Activated naive CD4-positive, alpha-beta T cell treated with anti-CD3 and anti-CD28 coated beads, Interleukin-2, amount 10 ng/mL, durations not matched to agents 7 days and 5 days (primary cell): ENCODE results near the gene CLDN2.

Experiments
- CTCF ChIA-PET: fragments of 350-600 bp; sonication (Branson Sonifier 250); formaldehyde crosslinking; loops from one replicate; lab custom pipeline; 2021; ENCODE audit warnings: antibody characterized with exemption; lab: Charles Lee
- DNase-seq: peaks from one replicate; pipeline ENCODE4 v3.0.0-alpha.2; 2020
- H3K27ac Mint-ChIP-seq: one replicate; pipeline ENCODE4 v1.8.0; 2021; ENCODE audit warnings: mild to moderate bottlenecking, moderate library complexity, mixed read lengths
- H3K27me3 Mint-ChIP-seq: one replicate; pipeline ENCODE4 v1.8.0; 2021; ENCODE audit warnings: mild to moderate bottlenecking, mixed read lengths
- H3K36me3 Mint-ChIP-seq: one replicate; pipeline ENCODE4 v1.8.0; 2021; ENCODE audit warnings: mixed read lengths
- H3K4me1 Mint-ChIP-seq: one replicate; pipeline ENCODE4 v1.8.0; 2021; ENCODE audit warnings: mixed read lengths
- H3K4me3 Mint-ChIP-seq: one replicate; pipeline ENCODE4 v1.8.0; 2021; ENCODE audit warnings: mild to moderate bottlenecking, moderate library complexity, mixed read lengths
- H3K9me3 Mint-ChIP-seq: one replicate; pipeline ENCODE4 v1.8.0; 2021; ENCODE audit warnings: mixed read lengths

CLDN2 gene

GRCh38 chrX:106902684-106903083 lies 17.5 kb upstream of the CLDN2 start:
- Mint-ChIP-seq H3K27ac (no peak overlapping the region), H3K9me3 (no peaks in the 10 kb centered on the region), H3K27me3 (no peaks in the 10 kb centered on the region), H3K36me3 (no peaks in the 10 kb centered on the region), H3K4me3 (no peak overlapping the region), H3K4me1 (no peaks in the 10 kb centered on the region)
- CTCF ChIA-PET: no interaction called here
- DNase-seq: no peak

- no peaks in the 10 kb centered on the region for H3K27me3 Mint-ChIP-seq
These were observed 16.8 kb upstream of the CLDN2 start, which contains the start of gene RIPPLY1 for GRCh38 chrX:106903291-106903824. RIPPLY1 (minus strand) TSS chrX:106903341; CDS start chrX:106903287, 54 bp downstream.

DNA sequence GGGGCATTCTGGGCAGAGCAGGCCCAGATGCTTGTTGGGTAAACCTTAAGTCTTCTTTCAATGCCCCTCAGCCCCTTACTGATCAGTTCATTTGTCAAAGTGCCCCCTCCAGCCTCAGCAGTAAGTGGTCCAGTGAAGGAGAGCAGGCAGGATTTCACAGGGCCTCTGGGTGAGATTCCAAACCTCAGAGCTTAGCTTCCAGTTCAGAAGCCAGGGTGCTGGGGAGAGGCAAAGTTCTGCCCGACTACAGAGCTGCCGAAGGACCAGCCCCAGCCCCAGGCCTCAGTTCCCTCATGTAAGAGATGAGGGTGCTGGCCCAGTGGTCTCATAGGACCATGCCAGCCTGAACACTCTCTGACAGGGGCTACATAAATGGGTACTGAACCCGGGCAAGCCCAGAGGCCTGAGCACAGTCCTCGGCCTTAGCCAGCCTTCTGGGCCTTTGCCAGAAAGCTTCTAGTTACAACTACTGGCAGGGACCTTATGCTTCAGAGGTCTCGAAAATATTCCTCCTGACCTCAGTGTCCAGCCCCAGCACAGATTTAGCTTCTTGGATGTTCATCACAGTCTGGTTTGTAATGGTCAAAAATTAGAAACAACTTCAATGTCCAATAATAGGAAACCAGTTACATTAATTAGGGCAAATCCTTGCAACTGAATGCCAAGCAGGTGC lies 16.2 kb upstream of the CLDN2 start:
- CTCF ChIA-PET: interaction anchor here (0.9 kb wide), 1 partner anchor 10 kb away, joined by 3 read pairs; no protein-coding TSS in a partner anchor
- H3K27ac Mint-ChIP-seq: no peak overlapping the region
- H3K4me3 Mint-ChIP-seq: no peak overlapping the region
- DNase-seq: no peak
- no peaks in the 10 kb centered on the region for H3K9me3 Mint-ChIP-seq
- no peaks in the 10 kb centered on the region for H3K27me3 Mint-ChIP-seq
- H3K36me3 Mint-ChIP-seq: no peaks in the 10 kb centered on the region
- H3K4me1 Mint-ChIP-seq: no peaks in the 10 kb centered on the region

More at GRCh38 chrX:106903291-106903824, 16.8 kb upstream of the CLDN2 start, which contains the start of gene RIPPLY1:
- no peak for DNase-seq
- CTCF ChIA-PET: interaction anchor here (0.9 kb wide), 1 partner anchor 9 kb away, joined by 3 read pairs; no protein-coding TSS in a partner anchor
- Mint-ChIP-seq H3K4me1 (no peaks in the 10 kb centered on the region), H3K27ac (no peak within 1 kb of the TSS), H3K9me3 (no peaks in the 10 kb centered on the region), H3K4me3 (no peak within 1 kb of the TSS), H3K36me3 (no peaks in the 10 kb centered on the region)

DNA sequence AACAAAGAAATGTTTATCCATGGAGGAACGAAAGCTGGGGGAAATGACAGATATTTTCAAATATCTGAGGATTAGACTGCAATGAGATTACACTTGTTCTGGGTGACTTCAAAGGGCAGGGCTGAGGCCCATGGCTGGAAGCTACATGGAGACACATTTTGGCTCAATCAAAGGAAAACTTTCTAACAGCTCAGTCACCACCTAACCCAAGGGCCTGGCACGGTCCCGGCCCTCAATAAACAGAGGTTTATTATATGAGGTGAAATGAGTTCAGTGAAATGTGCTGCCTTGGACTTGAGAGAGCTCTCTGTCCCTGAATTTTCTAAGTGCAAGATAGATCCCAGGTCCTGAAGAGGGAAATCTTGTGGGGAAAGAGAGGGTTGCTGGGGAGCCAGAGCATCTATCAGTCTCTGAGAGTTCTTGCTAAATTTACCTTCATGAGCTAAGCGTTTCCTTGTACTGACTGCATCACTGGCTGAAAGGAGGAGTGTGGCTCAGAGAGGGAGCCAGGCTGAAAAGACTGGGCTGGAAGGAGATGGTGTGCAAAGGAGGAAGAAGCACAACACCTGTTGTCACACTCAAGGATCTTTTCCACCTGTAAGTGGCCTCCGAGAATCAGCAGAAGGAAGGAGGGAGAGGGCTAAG lies 15.0 kb upstream of the CLDN2 start:
- no peak overlapping the region for H3K4me3 Mint-ChIP-seq
- no peak for DNase-seq
- H3K27me3 Mint-ChIP-seq: peaks cover 3% of the 10 kb centered on the region
- H3K27ac Mint-ChIP-seq: no peak overlapping the region
- no peaks in the 10 kb centered on the region for H3K36me3 Mint-ChIP-seq
- no peaks in the 10 kb centered on the region for H3K9me3 Mint-ChIP-seq
- no peaks in the 10 kb centered on the region for H3K4me1 Mint-ChIP-seq
- CTCF ChIA-PET: no interaction called here

GRCh38 chrX:106906361-106906760 lies 13.8 kb upstream of the CLDN2 start:
- Mint-ChIP-seq H3K4me3 (no peak overlapping the region), H3K4me1 (no peaks in the 10 kb centered on the region), H3K27me3 (peaks cover 5% of the 10 kb centered on the region), H3K27ac (no peak overlapping the region), H3K36me3 (no peaks in the 10 kb centered on the region), H3K9me3 (no peaks in the 10 kb centered on the region)
- CTCF ChIA-PET: no interaction called here
- DNase-seq: no peak

DNA sequence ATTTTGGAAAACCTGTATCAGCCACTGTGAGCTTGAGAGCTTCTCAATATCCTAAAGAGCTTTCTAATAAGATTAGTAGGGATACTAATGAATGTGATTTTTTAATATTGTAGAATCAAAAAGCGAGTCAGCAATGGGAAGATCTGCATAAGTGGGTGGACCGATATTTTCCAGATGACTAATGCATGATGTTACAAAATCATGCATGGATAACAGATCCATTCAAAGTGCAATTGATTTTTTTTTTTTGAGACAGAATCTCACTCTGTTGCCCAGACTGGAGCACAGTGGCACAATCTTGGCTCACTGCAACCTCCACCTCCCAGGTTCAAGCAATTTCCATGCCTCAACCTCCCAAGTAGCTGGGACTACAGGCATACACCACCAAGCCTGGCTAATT lies 7.3 kb upstream of the CLDN2 start:
- H3K27ac Mint-ChIP-seq: no peak overlapping the region
- peaks cover 20% of the 10 kb centered on the region for H3K27me3 Mint-ChIP-seq

DNA sequence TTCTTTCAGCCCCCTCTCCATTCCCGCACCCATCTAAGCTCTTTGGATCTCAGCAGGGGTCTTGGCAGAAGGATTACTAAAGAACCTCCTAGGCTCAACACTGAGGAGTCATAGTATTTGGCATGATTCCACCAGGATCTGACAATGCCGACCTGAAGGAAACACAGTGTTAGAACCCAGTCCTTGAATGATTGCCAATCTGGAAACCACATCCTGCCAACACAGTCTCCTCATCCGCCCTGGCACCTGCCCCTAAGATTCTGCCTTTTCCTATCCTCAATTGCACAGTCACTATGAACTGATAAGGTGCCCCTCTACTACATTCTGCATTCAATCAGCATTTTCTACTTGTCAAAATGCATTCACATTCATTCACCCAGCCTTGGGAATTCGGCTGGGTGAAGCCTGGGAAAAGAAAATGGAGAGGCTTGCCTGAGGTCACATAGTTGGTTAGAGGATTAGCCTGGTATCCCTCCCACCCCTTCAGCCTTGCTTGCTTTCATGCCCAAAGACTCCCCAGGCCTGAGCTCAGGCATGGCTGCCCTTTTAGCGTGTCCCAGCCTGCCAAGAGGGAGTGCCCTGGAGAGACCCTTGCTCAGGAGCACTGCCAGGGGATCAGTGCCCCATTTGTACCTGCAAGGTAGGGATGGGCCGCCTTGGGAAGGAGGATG lies 2.2 kb upstream of the CLDN2 start:
- DNase-seq: peak; percentile 20
- H3K27ac Mint-ChIP-seq: no peak overlapping the region
- H3K36me3 Mint-ChIP-seq: no peaks in the 10 kb centered on the region
- no peak overlapping the region for H3K4me3 Mint-ChIP-seq
- H3K4me1 Mint-ChIP-seq: peaks cover 14% of the 10 kb centered on the region
- H3K27me3 Mint-ChIP-seq: peaks cover 13% of the 10 kb centered on the region
- H3K9me3 Mint-ChIP-seq: no peaks in the 10 kb centered on the region
- CTCF ChIA-PET: no interaction called here

More for the DNA sequence above, 7.3 kb upstream of the CLDN2 start:
- no peak for DNase-seq
- peaks cover 8% of the 10 kb centered on the region for H3K4me1 Mint-ChIP-seq
- CTCF ChIA-PET: no interaction called here
- no peak overlapping the region for H3K4me3 Mint-ChIP-seq
- no peaks in the 10 kb centered on the region for H3K36me3 Mint-ChIP-seq
- no peaks in the 10 kb centered on the region for H3K9me3 Mint-ChIP-seq

DNA sequence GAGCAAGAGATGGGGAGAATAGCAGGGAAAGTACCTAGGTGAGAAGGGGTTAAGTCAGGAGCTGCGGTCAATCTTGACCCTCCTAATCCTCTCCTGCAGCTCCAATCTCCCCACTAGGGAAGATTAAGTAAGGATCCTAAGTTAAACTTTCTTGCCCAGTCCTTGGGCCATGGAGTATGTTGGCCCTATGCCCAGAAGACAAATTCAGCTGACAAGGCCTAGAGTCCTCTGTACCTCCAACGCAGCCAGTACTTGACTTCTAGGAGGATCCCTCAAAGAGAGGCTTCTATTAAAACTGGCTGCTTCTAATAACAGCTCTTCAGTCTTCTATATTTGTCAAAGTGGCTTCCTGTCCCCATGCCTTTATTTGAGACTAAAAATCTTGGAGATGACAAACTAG lies 1.4 kb downstream of the CLDN2 start:
- no peak overlapping the region for H3K27ac Mint-ChIP-seq
- H3K4me3 Mint-ChIP-seq: no peak overlapping the region
- CTCF ChIA-PET: no interaction called here
- peaks cover 14% of the 10 kb centered on the region for H3K4me1 Mint-ChIP-seq
- no peaks in the 10 kb centered on the region for H3K9me3 Mint-ChIP-seq
- no peak for DNase-seq
- H3K27me3 Mint-ChIP-seq: peaks cover 10% of the 10 kb centered on the region
- no peaks in the 10 kb centered on the region for H3K36me3 Mint-ChIP-seq

DNA sequence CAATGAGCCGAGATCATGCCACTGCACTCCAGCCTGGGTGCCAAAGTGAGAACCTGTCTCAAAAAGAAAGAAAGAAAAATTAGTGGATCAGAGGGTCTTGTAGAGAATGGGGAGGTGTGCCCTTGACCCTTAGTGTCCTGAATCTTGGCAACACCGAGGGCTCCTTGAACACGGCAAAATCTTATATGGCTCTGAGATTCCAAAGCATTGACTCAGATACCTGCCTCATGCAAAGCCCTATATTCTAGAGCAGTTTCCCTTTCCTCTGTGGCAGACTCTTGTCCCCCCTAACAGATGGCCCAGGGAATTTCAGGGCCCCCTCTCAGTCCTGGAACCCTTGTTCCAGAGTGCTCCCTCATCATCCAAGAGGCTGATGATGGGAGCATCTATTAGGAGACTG lies 6.8 kb downstream of the CLDN2 start:
- CTCF ChIA-PET: no interaction called here

GRCh38 chrX:106927700-106928099 lies 7.5 kb downstream of the CLDN2 start:
- CTCF ChIA-PET: no interaction called here
- Mint-ChIP-seq H3K4me1 (no peaks in the 10 kb centered on the region), H3K9me3 (no peaks in the 10 kb centered on the region), H3K4me3 (no peak overlapping the region), H3K36me3 (no peaks in the 10 kb centered on the region), H3K27me3 (no peaks in the 10 kb centered on the region), H3K27ac (peak overlapping the region; percentile 58)
- DNase-seq: no peak

More for the DNA sequence above, 6.8 kb downstream of the CLDN2 start:
- no peak for DNase-seq
- Mint-ChIP-seq H3K9me3 (no peaks in the 10 kb centered on the region), H3K36me3 (no peaks in the 10 kb centered on the region), H3K27me3 (no peaks in the 10 kb centered on the region), H3K4me1 (no peaks in the 10 kb centered on the region), H3K27ac (no peak overlapping the region), H3K4me3 (no peak overlapping the region)

DNA sequence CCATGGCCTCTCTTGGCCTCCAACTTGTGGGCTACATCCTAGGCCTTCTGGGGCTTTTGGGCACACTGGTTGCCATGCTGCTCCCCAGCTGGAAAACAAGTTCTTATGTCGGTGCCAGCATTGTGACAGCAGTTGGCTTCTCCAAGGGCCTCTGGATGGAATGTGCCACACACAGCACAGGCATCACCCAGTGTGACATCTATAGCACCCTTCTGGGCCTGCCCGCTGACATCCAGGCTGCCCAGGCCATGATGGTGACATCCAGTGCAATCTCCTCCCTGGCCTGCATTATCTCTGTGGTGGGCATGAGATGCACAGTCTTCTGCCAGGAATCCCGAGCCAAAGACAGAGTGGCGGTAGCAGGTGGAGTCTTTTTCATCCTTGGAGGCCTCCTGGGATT lies 8.0 kb downstream of the CLDN2 start:
- Mint-ChIP-seq H3K4me1 (no peaks in the 10 kb centered on the region), H3K27ac (no peak overlapping the region), H3K4me3 (no peak overlapping the region), H3K27me3 (no peaks in the 10 kb centered on the region), H3K9me3 (no peaks in the 10 kb centered on the region), H3K36me3 (no peaks in the 10 kb centered on the region)
- DNase-seq: no peak
- CTCF ChIA-PET: no interaction called here

DNA sequence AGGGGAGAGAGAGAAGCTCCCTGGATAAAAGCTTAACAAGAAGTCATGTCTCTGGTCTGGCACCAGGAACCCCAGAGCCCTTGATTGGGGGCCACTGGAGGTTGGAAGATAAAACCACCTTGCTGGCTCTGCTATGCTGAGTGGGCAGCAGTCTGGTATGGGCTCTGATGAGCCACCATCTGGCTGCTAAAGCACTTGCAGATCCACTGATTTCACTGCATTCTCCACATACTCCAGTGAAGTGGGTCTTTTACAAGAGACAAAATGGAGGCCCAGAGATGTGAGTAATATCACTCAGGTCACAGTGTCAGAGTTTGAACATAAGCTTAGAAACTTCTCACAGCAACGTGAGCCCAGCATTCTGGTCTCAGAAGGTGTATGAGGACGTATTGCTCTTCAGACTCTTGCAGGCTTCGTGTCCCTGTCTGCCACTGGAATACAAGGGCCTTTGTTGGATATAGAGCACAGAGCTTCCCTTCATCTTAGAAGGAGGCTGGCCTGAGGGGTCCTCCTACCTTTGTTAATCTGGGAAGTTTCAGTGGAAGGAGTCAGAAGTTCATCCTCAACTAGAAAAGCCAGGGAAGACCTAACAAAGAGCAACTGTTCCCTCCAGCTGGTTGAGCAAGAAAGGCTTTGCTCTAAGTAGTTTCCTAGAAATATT lies 11.8 kb downstream of the CLDN2 start:
- CTCF ChIA-PET: no interaction called here
- Mint-ChIP-seq H3K4me1 (no peaks in the 10 kb centered on the region), H3K4me3 (no peak overlapping the region), H3K9me3 (no peaks in the 10 kb centered on the region), H3K27me3 (no peaks in the 10 kb centered on the region), H3K27ac (no peak overlapping the region), H3K36me3 (no peaks in the 10 kb centered on the region)
- no peak for DNase-seq

DNA sequence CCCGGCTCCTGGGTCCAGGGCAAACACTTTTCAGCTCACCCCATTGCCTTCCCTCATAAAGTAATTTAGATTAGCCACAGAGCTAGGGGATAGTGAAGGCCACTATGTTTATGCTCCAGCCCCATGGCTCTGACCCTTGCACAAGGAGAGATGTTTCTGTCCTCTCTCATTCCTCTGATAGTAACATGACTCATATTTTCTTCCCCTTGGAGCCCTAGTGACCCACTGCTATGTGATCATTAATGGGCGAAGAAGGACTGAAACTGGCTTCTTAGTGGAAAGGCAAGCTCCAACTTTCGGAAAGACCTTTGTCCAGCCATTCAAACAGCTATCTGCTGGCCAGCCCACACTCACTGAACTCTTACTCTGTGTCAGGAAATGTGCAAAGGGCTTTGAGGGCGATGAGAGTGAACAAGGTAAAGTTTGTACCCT lies 12.3 kb downstream of the CLDN2 start:
- H3K4me3 Mint-ChIP-seq: no peak overlapping the region
- H3K4me1 Mint-ChIP-seq: no peaks in the 10 kb centered on the region
- no peaks in the 10 kb centered on the region for H3K9me3 Mint-ChIP-seq
- no peak for DNase-seq
- no peaks in the 10 kb centered on the region for H3K27me3 Mint-ChIP-seq
- no peaks in the 10 kb centered on the region for H3K36me3 Mint-ChIP-seq
- no peak overlapping the region for H3K27ac Mint-ChIP-seq
- CTCF ChIA-PET: no interaction called here

DNA sequence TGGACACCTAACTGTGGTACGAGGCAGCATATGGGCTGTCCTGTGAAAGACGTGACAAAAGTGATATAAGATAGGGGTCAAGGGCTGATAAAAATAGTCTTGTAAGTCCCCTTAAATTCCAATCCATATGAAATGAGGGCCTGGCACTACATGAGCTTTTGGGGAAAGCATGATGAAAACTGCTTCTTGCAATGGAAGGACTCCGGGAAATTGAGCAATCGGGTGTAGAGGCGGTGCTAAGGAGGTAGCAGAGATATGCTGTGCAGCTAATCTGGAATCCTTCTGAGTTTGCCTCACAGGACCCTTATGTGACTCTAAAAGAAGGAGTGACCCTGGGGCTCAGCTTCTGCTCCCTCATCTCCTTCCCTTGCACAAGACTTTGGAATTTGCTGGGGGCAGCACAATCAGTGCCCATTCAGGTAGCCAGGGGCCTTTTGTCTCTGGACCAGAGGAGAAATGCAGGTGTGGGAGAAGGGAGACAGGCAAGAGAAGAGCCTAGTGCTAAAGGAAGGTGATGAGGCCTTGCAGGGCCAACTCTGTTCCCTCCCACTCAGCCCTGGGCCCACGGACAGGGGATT lies 12.8 kb downstream of the CLDN2 start:
- Mint-ChIP-seq H3K36me3 (no peaks in the 10 kb centered on the region), H3K4me3 (no peak overlapping the region), H3K9me3 (no peaks in the 10 kb centered on the region)

More for the DNA sequence above, 12.8 kb downstream of the CLDN2 start:
- H3K27ac Mint-ChIP-seq: no peak overlapping the region
- CTCF ChIA-PET: interaction anchor here (0.6 kb wide), 1 partner anchor 36 kb away, joined by 3 read pairs; no protein-coding TSS in a partner anchor
- no peaks in the 10 kb centered on the region for H3K4me1 Mint-ChIP-seq
- no peaks in the 10 kb centered on the region for H3K27me3 Mint-ChIP-seq
- no peak for DNase-seq
